AG20443 (cell line): ENCODE results near the gene NDUFB7.
"Not testable (repeated sequence)": the region's sequence is repeated elsewhere in the genome, so short reads cannot be mapped to it uniquely, and the experiment has no call there.

Experiments used
- DNase-seq: peaks from one replicate; pipeline ENCODE4 v3.0.0; 2012; ENCODE audit warnings: low spot score, mixed read lengths

The NDUFB7 gene

DNA sequence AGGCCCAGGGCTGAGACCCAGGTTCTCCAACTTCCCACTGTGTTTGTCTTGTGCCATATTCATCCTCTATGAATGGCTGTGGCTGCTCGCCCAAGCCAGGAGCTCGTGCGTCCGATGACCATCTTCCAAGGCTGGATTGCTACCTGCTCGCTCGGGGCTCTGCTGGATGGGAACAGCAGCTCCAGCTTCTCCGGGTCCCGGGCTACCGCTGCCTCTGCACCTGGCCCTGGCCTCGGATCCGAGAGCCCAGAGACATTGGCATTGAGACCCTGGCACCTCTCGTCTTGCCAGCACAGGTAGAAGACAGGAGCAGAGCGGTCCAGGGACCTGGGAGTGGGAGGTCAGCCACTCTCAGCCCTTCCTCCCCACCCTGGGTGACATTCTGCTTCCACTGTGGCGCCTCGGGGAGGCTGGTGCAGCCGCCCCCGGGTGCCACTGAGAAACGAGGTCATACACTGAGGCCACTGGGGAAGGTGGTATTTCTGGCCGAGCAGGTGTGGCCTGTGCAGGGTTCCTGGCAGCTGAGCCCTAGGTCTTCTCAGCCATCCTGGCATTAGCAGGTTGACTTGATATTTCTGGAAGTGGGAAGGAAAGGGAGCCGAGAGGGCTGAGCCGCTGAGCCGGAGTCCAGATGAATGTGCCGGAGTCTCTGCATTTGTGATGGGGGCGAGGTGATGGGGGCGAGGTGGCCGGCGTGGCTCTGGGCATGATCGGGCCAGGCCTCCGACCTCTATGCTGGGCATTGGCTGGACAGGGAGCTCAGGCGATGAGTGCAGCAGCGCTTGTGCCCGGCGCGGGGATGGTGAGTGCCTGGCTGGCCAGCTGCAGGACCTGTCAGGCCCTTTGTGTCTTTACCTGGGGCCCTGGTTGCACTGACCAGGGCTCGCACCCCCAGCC lies 18.6 kb downstream of the NDUFB7 start:
- DNase-seq = peak; percentile 3

DNA sequence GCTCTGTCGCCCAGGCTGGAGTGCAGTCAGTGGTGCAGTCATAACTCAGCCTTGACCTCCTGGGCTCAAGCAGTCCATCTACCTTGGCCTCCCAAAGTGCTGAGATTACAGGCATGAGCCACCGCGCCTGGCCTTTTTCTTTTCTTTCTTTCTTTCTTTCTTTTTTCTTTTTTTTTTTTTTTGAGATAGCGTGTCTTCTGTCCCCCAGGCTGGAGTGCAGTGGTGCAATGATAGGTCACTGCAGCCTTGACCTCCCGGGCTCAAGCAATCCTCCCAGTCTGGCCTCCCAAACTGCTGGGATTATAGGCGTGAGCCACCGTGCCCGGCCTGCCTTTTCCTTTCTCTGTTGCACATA lies 19.9 kb downstream of the NDUFB7 start:
- DNase-seq = not testable (repeated sequence)

DNA sequence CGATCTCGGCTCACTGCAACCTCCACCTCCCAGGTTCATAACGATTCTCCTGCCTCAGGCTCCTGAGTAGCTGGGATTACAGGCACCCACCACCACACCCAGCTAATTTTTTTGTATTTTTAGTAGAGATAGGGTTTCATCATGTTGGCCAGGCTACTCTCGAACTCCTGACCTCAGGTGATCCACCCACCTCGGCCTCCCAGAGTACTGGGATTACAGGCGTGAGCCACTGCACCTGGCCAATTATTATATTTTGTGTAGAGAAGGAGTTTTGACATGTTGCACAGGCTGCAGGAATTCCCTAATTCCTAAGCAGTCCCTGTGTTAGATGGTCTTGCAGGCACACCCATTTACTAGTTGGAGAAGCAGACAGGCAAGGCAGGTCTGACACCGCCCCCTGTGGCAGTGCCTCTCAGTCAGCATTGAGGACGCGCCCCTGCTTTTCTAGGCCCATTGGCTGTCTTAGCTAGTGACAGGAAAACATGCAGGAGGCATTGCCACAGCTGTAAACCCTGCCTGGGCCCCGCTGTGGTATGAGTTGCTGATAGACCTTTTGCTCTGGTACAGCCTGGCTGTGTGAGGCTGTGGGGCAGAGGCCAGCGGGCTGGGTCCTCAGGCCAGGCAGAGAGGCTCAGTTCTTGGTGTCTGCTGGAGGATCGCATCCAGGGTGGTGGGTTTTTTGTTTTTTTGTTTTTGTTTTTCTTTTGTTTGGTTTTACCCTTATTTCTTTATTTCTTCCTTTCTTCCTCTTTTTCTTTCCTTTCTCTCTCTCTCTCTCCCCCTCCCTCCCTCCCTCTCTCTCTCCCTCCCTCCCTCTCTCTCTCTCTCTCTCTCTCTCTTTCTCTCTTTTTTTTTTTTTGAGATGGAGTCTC lies 20.5 kb downstream of the NDUFB7 start:
- DNase-seq = peak; percentile 43

DNA sequence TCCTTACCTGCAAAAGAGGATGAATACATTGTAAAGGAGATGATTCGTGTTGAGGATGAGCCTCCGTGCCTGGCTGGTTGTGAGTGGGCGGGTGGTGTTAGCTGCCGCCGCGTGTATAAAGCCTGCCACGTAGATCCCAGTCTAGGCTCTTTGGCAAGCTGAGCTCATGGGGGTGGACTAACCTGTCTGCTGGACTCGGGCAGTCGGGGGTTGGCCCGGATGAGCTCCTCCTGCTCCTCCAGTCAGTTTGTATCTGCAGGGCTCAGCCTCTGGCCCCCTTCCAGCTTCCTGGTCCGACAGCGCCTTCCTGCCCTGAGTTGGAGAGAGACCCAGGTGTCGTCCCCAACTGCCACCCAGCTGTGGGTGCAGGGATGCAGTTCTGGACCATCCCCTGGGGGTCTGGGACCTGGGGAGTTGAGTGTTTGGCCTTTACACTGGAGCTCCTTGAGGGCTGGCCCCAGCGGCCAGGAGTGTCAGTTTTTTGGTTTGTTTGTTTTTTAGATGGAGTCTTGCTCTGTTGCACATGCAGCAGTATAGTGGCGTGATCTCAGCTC lies 21.6 kb downstream of the NDUFB7 start:
- no peak for DNase-seq

DNA sequence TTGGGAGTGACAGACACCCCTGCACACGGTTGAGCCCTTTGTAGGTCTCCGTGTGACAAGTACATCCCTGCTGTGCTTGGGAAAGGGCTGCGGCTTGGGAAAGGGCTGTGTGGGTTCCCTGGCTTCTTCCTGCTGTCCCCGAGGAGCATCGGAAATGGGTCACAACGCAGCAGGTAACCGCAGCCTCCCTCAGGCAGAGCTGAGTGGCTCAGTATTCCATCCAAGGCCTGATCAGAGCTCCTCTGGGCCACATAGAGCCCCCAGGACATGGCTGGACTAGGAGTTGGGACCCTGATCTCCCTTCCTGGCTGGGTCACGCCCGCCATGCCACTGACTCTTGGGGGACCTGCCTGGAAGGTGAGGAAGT lies 26.2 kb downstream of the NDUFB7 start:
- DNase-seq = no peak

DNA sequence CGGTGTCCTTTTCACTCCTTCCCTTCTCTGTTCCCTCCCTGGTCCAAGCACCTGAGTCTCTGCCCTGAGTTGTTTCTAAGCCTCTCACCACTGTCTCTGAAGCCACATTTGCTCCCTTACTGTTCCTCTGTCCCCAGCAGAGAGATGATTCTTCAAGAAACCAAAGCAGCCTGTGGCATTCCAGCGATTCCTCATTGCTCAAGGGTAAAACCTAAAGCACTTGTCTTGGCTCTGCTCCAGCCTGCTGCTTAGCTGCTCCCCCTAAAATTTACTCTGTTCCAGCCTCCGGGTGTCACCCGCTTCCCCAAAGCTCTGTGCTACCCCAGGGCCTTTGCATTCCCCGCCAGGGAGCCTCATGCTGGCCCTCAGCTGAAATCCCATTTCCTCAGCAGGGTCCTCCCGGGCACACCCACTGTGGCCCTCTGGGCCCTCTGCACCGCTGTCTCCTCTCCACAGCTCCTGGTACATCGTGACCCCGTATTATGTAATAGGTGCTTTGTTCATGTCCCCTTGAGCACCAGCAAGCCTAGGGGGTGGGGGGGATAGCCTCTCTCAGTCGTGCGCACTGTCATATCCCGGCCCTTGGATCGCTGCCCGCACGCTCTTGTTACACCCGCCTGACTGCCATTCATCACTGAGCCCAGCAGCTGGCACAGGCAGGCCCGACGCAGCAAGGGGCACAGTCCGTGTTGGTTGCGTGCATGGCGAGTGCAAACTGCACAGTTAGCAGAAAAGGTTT lies 26.7 kb downstream of the NDUFB7 start:
- no peak for DNase-seq

DNA sequence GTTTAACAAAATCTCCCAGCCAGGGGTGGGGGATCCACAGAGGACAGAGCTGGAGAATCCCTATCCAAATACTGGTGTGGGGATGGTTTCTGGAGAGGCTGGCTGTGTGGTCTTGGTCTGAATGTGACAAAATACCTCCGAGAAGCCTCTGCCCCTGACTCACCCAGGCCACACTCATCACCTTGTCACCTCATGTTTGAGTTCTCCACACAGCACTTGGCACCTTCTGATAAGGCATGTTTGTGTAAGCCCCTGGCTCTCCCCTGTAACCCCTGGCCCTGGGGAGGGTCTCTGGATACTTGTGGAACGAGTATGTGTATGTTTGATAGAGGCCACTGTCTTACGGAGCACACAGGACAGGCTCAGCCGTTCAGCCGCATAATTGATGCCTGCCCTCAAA lies 27.8 kb downstream of the NDUFB7 start:
- peak; percentile 12 for DNase-seq

DNA sequence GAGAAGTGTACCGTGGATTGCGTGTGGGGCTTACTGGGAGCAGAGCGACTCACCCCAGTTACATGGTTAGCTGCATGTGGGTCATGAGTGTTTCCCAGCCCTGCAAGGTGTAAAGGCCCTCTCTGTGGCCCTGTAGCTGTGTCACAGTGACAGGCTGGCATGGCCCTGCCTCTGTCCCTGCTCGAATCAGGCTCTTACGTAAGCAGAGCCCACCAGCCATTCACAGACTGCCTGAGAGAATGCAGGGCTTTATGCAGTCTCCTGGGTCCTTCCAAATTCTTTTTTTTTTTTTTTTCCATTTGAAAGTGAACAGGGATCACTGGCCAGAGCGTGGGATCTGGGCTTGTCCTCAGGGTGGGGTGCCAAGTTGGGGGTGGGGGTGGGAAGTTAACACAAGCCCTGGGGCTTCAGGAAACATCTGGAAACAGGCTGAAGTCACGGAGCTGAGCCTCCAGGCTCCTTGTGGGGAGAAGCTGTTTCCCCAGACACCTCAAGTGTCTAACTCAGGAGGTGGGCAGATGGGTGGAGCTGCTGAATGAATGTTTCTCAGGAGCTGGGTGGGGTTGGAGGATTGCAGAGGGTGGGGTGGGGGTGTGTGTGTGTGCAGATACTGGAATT lies 29.0 kb downstream of the NDUFB7 start:
- DNase-seq = peak; percentile 56

DNA sequence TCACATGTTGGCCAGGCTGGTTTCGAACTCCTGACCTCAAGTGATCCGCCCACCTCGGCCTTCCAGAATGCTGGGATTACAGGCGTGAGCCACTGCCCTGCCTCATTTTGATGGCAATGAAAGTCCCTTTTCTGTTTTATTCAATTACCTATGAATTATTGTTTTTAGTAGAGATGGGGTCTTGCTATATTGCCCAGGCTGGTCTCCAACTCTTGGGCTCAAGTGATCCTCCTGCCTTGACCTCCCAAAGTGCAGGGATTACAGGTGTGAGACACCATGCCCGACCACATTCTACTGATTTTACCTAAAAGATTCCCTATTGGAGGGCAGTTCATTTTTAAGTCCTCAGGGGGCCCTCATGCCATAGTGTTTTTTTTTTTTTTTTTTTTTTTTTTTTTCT lies 29.9 kb downstream of the NDUFB7 start:
- DNase-seq = not testable (repeated sequence)

DNA sequence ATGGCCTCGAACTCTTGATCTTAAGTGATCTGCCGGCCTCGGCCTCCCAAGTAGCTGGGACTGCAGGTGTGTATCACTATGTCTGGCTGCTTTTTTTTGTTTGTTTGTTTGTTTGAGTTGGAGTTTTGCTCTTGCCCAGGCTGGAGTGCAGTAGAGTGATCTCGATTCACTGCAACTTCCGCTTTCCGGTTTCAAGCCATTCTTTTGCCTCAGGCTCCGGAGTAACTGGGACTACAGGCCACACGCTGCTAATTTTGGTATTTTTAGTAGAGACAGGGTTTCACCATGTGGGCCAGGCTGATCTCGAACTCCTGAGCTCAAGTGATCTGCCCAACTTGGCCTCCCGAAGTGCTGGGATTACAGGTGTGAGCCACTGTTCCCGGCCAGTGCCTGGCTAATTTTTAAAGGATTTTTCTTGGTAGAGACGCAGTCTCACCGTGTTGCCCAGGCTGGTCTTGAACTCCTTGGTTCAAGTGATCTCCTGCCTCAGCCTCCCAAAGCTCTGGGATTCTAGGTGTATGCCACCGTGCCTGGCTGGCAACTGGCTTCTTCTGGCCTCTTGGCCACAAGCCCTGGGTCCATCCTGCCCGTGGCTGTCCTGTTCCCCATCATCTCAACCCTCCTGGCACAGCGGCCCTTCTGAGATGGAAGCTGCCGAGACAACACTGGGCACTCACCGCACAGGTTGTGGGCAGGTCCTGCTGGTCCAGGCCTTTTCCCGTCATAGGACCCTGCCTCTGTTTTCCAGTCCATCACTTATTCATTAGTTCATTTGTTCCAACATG lies 30.9 kb downstream of the NDUFB7 start:
- no peak for DNase-seq

DNA sequence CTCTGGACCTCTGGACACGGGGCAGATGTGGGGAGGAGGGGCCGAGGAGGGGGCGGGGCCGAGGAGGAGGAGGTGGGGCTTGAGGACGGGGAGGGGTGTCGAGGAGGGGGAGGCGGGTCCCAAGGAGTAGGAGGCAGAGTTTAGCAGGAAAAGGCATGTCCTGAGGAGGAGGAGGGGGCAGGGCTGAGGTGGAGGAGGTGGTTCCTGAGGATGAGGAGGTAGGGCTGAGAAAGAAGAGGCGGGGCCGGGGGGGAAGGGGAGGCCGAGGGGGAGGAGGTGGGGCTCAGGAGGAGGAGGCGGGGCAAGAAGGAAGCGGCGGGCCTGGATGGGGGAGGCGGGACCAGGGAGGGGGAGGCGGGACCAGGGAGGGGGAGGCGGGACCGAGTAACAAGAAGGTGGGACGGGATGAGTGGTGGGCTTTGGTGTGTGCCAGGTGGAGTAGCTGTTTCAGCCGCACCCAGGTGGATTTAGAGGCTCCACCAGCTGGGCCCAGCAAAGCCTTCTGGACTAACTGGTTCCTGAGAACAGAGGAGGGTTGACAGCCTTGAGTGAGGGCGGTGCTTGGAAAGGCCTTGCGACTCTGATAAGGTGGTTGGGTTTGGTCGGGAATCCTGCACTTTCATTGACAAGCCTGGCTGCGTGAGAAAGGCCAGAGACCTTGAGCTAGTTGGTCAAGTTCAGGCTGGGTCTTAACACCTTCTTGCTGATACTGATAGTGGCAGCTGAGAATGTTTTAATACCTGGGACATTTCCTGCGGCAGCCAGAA lies 34.8 kb downstream of the NDUFB7 start:
- DNase-seq = peak; percentile 55

DNA sequence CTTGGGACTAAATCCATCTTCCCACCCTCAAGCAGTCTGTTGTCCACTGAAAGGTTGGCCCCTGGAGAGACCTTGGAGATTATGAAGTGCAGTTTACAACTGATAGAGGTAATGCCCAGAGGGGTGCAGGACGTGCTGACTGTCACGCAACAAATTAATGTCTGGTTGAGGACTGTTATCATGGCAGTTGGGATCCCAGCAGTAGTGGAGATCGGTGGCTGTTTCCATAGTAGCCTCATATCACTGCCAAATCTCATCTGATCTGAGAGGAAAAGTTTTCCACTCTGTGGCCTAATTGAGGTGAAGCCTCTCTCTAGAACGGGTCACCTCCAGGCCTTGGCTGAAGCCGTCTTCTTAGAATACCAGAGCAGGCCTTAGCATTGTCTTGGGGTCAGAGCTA lies 38.4 kb downstream of the NDUFB7 start:
- DNase-seq = no peak

DNA sequence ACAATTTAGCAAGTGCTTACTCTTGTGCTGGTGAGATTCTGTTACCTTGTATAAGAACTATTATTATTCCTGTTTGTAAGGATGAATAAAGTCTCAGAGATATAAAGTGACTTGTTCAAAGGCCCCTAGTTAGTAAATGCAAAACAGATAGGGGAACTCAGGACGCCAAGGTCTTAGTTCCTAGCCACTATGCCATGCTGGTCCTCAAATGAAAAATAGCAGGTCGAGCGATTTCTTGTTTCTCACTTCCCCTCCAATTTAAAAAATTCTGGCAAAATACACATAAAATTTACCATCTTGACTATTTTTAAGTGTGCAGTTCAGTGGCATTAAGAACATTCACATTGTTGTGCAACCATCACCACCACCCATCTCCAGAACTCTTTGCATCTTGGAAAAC lies 41.4 kb downstream of the NDUFB7 start:
- no peak for DNase-seq

DNA sequence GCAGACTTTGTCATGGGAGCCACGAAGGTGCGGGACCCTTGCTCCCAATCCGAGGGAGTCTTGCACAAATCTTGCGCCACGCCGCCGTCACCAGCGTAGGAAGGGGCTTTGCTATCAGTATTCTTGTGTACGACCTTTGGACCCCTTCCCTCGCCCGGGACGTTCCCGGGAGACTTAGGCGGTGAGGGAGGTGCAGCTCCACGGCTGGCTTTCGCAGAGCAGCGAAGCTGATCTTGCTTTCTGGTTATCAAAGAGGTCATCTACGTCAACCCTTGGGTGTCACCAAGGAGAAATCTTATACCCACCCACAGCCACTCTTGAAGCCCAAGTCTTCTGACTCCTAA lies 41.9 kb downstream of the NDUFB7 start:
- DNase-seq = peak; percentile 7

DNA sequence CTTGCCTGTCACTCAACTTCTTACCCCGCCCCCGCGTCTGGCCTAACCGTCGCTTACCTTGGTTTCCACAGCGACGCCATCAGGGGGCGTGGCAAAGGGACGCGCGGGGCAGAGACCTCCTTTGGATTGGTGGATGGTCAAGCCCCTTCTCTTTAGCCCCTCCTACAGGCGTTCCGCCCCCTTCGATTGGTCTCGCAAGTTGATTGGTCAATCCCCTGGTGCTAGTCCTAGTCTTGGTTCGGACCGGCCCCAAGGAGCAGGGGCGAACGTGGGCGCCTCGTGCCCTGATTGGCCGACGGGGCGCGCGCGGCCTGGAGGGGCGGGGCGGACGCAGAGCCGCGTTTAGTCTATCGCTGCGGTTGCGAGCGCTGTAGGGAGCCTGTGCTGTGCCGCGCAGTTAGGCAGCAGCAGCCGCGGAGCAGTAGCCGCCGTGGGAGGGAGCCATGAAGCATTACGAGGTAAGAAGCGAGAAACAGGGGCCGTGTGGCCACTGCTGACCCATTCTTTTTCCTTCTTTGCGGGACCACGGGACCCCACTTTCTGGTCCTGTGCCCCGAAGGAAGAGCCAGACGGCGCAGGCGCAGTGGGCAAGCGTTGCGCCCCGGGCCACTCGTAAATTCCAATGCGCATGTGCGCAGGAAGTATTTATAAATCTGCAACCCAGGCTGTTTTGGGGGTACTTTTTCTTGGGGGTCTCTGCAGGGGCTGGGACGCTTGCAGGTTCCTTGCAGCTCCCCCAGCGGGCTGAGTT lies 42.4 kb downstream of the NDUFB7 start, which contains the start of gene TECR:
Gene TECR (plus strand): TSS at position 341 of the 751 bp plus-strand sequence. CDS start 103 bp downstream, at position 444.
- peak; percentile 97 for DNase-seq

DNA sequence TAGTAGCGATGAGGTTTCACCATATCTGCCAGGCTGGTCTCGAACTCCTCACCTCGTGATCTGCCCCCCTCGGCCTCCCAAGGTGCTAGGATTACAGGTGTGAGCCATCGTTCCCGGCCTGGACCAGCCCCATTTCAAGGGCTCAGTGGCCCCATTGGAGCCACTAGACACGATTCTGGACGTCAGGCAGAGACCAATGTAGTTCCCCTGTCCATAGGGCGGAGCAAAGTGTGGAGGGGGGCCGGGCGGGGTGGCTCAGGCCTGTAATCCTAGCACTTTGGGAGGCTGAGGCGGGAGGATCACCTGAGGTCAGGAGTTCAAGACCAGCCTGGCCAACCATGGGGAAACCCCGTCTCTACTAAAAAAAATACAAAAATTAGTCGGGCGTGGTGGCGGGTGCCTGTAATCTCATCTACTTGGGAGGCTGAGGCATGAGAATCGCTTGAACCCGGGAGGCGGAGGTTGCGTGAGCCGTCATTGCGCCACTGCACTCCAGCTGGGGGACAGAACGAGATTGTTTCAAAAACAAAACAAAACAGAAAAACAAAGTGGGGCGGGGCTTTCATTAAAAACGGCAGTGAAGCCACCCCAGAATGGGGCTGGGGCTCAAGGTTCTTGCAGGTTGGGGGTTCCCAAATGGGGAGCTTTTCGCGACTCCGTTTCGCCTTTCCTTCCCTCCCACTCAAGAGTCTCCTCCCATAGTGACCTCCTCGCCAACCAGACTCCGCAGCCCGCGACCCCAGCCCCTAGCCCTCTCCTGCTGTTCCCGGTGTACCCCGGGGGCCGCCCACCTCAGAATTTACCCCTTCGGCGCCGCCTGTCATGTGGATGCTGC lies 43.2 kb downstream of the NDUFB7 start:
- DNase-seq = no peak

DNA sequence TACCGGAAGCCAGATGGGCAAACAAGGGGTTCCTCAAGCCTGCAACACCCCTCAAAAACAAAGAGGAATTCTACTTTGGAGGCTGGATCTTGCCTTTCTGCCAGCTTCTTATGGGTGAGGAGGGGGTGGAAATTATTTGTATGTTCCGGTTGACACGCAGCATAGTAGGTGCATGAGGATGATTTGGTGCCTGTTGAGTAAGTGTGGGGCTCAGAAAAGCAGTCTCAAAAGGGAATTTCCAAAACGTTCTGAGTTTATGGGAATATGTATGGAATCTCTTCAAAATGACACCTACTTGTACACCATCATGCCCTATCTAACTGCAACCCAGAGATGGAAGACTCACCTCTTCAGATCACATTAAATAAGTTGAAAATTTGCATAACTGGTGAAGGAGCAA lies 45.4 kb downstream of the NDUFB7 start:
- no peak for DNase-seq

DNA sequence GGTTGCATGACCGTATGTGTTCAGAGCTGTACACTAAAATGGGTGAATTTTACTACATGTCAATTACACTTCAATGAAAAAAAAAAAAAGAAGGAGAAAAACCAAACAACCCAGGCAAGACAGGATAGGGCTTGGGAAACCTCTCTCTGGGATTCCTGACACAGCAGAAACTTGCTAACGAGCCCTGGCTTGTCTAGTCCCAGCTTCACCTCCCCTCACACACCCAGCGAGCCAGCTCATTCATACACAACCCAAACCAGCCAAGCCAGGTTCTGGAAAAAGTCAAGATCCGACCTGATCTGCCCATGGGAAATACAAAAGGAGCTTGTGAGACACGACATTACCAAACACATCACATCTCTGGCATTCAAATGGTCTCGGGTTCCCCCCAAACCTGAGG lies 46.1 kb downstream of the NDUFB7 start:
- DNase-seq = no peak
